ENCODE data around the gene PLD1.

The PLD1 gene

DNA sequence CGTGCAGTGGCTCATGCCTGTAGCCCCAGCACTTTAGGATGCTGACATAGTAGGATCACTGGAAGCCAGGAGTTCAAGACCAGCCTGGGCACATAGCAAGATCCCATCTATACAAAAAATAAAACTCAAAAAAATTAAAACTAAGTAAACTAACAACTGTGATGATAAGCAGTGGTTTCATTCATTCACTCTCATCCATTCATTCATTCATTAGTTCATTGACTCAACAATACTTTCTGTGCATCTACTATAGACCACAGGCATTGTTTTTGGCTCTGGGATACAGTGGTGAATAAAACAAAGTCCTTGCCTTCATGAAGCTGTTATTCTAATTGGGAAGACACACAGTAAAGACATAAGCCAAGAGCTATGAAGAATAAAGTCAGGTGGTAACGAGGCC lies 25.3 kb upstream of the PLD1 start:
- Histone ChIP-seq H3K4me1 (ENCODE audit: control insufficient read depth in 1 of 2, insufficient read depth in 2 of 2, low read length in 2 of 2) (no peaks in the 10 kb centered on the region), H3K9ac (ENCODE audit: low read length) (no peak overlapping the region), H3K23ac (ENCODE audit: low read length) (no peak overlapping the region), H2BK120ac (ENCODE audit: insufficient read depth, low read length, poor library complexity) (no peak overlapping the region), H3K4me3 (ENCODE audit: low read depth, low read length) (no peak overlapping the region), H3K14ac (ENCODE audit: low read length) (no peak overlapping the region), H4K8ac (ENCODE audit: low read depth, low read length) (no peak overlapping the region), H3K79me2 (ENCODE audit: control insufficient read depth, insufficient read depth, low read length, poor library complexity) (no peaks in the 10 kb centered on the region), H2BK12ac (ENCODE audit: low read length) (no peak overlapping the region), H3K4me2 (ENCODE audit: low read length) (no peak overlapping the region), H2BK5ac (ENCODE audit: low read depth, low read length, poor library complexity) (no peak overlapping the region), H3K18ac (ENCODE audit: low read length) (no peak overlapping the region), H3K79me1 (ENCODE audit: low read length) (no peaks in the 10 kb centered on the region), H4K12ac (ENCODE audit: low read depth, low read length) (no peak overlapping the region), H3K9me3 (ENCODE audit: insufficient read depth, low read depth, low read length) (no peaks in the 10 kb centered on the region), H3K36me3 (ENCODE audit: control insufficient read depth in 1 of 2, insufficient read depth in 2 of 2, low read length in 2 of 2) (no peaks in the 10 kb centered on the region), H3K27me3 (ENCODE audit: insufficient read depth, low read length) (no peaks in the 10 kb centered on the region), H2AK5ac (ENCODE audit: low read length) (no peak overlapping the region), H2AFZ (ENCODE audit: insufficient read depth, low read length, poor library complexity) (no peak overlapping the region), H4K91ac (ENCODE audit: low read depth, low read length) (no peak overlapping the region), H3K27ac (ENCODE audit: low read depth, low read length) (no peak overlapping the region), H3K4ac (ENCODE audit: low read depth, low read length) (no peak overlapping the region)
- no peak for DNase-seq
- WGBS (ENCODE audit: extremely low coverage, insufficient coverage, insufficient read length) = no CpG with 5 or more reads among the region's 2 CpGs

DNA sequence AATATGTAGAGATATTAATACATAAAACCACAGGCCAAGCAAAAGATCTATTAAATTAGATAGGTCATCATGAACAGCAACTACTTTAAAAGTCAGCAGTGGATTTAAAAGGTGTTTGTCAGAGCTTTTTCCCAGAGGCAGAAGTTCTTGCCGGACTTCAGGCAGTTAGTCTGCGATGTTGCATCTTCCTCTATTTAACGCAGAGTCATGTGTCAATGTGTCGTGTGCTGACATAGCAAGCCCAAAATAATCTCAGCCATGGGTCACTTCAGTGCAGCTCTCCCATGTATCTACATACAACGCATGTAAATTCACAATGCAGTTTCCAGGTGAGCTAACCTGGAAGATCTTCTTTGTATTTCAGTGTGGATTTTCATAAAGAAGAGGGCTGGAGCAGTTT lies 24.8 kb upstream of the PLD1 start:
- Histone ChIP-seq H3K4me2 (ENCODE audit: low read length) (no peak overlapping the region), H3K36me3 (ENCODE audit: control insufficient read depth in 1 of 2, insufficient read depth in 2 of 2, low read length in 2 of 2) (no peaks in the 10 kb centered on the region), H3K27ac (ENCODE audit: low read depth, low read length) (no peak overlapping the region), H3K4ac (ENCODE audit: low read depth, low read length) (no peak overlapping the region), H3K18ac (ENCODE audit: low read length) (no peak overlapping the region), H3K23ac (ENCODE audit: low read length) (no peak overlapping the region), H3K79me1 (ENCODE audit: low read length) (no peaks in the 10 kb centered on the region), H2BK12ac (ENCODE audit: low read length) (no peak overlapping the region), H2AFZ (ENCODE audit: insufficient read depth, low read length, poor library complexity) (no peak overlapping the region), H3K79me2 (ENCODE audit: control insufficient read depth, insufficient read depth, low read length, poor library complexity) (no peaks in the 10 kb centered on the region), H2BK120ac (ENCODE audit: insufficient read depth, low read length, poor library complexity) (no peak overlapping the region), H2AK5ac (ENCODE audit: low read length) (no peak overlapping the region), H2BK5ac (ENCODE audit: low read depth, low read length, poor library complexity) (no peak overlapping the region), H3K9ac (ENCODE audit: low read length) (no peak overlapping the region), H4K91ac (ENCODE audit: low read depth, low read length) (no peak overlapping the region), H4K8ac (ENCODE audit: low read depth, low read length) (no peak overlapping the region), H4K12ac (ENCODE audit: low read depth, low read length) (no peak overlapping the region), H3K4me1 (ENCODE audit: control insufficient read depth in 1 of 2, insufficient read depth in 2 of 2, low read length in 2 of 2) (no peaks in the 10 kb centered on the region), H3K14ac (ENCODE audit: low read length) (no peak overlapping the region), H3K9me3 (ENCODE audit: insufficient read depth, low read depth, low read length) (no peaks in the 10 kb centered on the region), H3K27me3 (ENCODE audit: insufficient read depth, low read length) (no peaks in the 10 kb centered on the region), H3K4me3 (ENCODE audit: low read depth, low read length) (no peak overlapping the region)
- WGBS (ENCODE audit: extremely low coverage, insufficient coverage, insufficient read length) = no CpG with 5 or more reads among the region's 5 CpGs
- DNase-seq = peak in 1 of 2 donors; percentile 22

DNA sequence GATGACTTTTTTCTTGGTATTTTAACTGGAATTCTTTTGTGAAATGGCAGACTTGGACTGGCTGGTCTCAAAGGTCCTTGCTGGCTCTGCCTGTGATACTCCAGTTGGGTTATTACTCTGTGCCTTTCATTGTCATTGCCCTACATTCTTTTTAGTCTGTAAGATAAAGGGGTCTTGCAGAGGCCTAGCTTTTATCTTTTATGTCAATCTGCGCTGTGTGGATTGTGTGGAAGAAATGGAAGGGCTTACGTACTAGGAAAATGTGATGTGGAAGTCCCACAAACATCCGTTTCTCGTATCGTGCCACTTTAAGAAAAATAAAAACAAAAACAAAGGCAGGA lies 24.1 kb upstream of the PLD1 start:
- H3K4me3 ChIP-seq (ENCODE audit: low read depth, low read length) = no peak overlapping the region
- H4K12ac ChIP-seq (ENCODE audit: low read depth, low read length) = no peak overlapping the region
- H3K9me3 ChIP-seq (ENCODE audit: insufficient read depth, low read depth, low read length) = no peaks in the 10 kb centered on the region
- no peaks in the 10 kb centered on the region for H3K4me1 ChIP-seq (ENCODE audit: control insufficient read depth in 1 of 2, insufficient read depth in 2 of 2, low read length in 2 of 2)
- H4K8ac ChIP-seq (ENCODE audit: low read depth, low read length) = no peak overlapping the region
- no peak overlapping the region for H3K14ac ChIP-seq (ENCODE audit: low read length)
- no peak overlapping the region for H3K27ac ChIP-seq (ENCODE audit: low read depth, low read length)
- H3K27me3 ChIP-seq (ENCODE audit: insufficient read depth, low read length) = no peaks in the 10 kb centered on the region
- no peak overlapping the region for H3K23ac ChIP-seq (ENCODE audit: low read length)
- H3K79me2 ChIP-seq (ENCODE audit: control insufficient read depth, insufficient read depth, low read length, poor library complexity) = no peaks in the 10 kb centered on the region
- H2AK5ac ChIP-seq (ENCODE audit: low read length) = no peak overlapping the region
- no CpG with 5 or more reads among the region's 5 CpGs for WGBS (ENCODE audit: extremely low coverage, insufficient coverage, insufficient read length)
- DNase-seq = no peak
- no peak overlapping the region for H2AFZ ChIP-seq (ENCODE audit: insufficient read depth, low read length, poor library complexity)
- no peak overlapping the region for H3K4me2 ChIP-seq (ENCODE audit: low read length)
- H3K9ac ChIP-seq (ENCODE audit: low read length) = no peak overlapping the region
- H3K18ac ChIP-seq (ENCODE audit: low read length) = no peak overlapping the region
- no peak overlapping the region for H2BK12ac ChIP-seq (ENCODE audit: low read length)
- no peaks in the 10 kb centered on the region for H3K79me1 ChIP-seq (ENCODE audit: low read length)
- H3K4ac ChIP-seq (ENCODE audit: low read depth, low read length) = no peak overlapping the region
- no peak overlapping the region for H4K91ac ChIP-seq (ENCODE audit: low read depth, low read length)
- H2BK120ac ChIP-seq (ENCODE audit: insufficient read depth, low read length, poor library complexity) = no peak overlapping the region
- H2BK5ac ChIP-seq (ENCODE audit: low read depth, low read length, poor library complexity) = no peak overlapping the region
- H3K36me3 ChIP-seq (ENCODE audit: control insufficient read depth in 1 of 2, insufficient read depth in 2 of 2, low read length in 2 of 2) = no peaks in the 10 kb centered on the region

DNA sequence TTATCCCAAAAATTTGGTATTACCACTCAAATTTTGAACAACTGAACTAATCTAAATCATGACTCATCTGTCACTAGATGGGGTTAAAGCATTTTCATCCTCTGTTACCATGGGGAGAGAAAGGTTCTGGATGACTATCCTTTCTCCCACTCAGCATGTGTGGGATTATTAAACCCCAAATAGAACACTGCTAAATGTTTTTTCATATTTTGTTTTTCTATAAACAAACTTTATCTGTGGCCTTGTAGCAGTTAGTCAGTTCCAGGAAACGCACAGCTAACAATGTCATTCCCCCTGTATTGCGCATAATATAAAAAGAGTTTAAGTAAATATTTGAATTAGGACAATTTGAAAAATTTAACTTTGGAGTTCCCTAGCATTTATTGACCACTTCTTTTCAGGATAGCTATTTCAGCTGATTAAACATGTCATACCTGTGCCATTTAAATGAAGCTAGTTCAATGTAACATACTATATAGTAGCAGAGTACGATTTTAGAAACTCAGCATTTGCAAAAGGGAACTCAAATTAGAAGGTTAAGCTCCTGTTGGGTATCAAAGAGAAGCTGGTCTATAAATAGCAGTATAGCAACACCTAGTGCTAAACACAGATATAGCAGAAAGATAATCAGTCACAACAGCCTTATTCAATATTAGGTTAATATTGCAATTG lies 23.6 kb upstream of the PLD1 start:
- no peaks in the 10 kb centered on the region for H3K9me3 ChIP-seq (ENCODE audit: insufficient read depth, low read depth, low read length)
- no peak overlapping the region for H3K4me2 ChIP-seq (ENCODE audit: low read length)
- no peak overlapping the region for H2BK120ac ChIP-seq (ENCODE audit: insufficient read depth, low read length, poor library complexity)
- H3K4ac ChIP-seq (ENCODE audit: low read depth, low read length) = no peak overlapping the region
- no peak overlapping the region for H2AK5ac ChIP-seq (ENCODE audit: low read length)
- no peak overlapping the region for H4K8ac ChIP-seq (ENCODE audit: low read depth, low read length)
- no peak overlapping the region for H3K27ac ChIP-seq (ENCODE audit: low read depth, low read length)
- no peak overlapping the region for H2BK5ac ChIP-seq (ENCODE audit: low read depth, low read length, poor library complexity)
- H3K4me1 ChIP-seq (ENCODE audit: control insufficient read depth in 1 of 2, insufficient read depth in 2 of 2, low read length in 2 of 2) = no peaks in the 10 kb centered on the region
- no CpG with 5 or more reads among the region's 3 CpGs for WGBS (ENCODE audit: extremely low coverage, insufficient coverage, insufficient read length)
- H3K27me3 ChIP-seq (ENCODE audit: insufficient read depth, low read length) = no peaks in the 10 kb centered on the region
- no peak overlapping the region for H3K9ac ChIP-seq (ENCODE audit: low read length)
- no peak overlapping the region for H2AFZ ChIP-seq (ENCODE audit: insufficient read depth, low read length, poor library complexity)
- H4K91ac ChIP-seq (ENCODE audit: low read depth, low read length) = no peak overlapping the region
- H3K4me3 ChIP-seq (ENCODE audit: low read depth, low read length) = no peak overlapping the region
- no peak overlapping the region for H2BK12ac ChIP-seq (ENCODE audit: low read length)
- no peak overlapping the region for H4K12ac ChIP-seq (ENCODE audit: low read depth, low read length)
- H3K79me1 ChIP-seq (ENCODE audit: low read length) = no peaks in the 10 kb centered on the region
- no peak overlapping the region for H3K14ac ChIP-seq (ENCODE audit: low read length)
- peak in 1 of 2 donors; percentile 29 for DNase-seq
- no peak overlapping the region for H3K23ac ChIP-seq (ENCODE audit: low read length)
- no peaks in the 10 kb centered on the region for H3K36me3 ChIP-seq (ENCODE audit: control insufficient read depth in 1 of 2, insufficient read depth in 2 of 2, low read length in 2 of 2)
- H3K79me2 ChIP-seq (ENCODE audit: control insufficient read depth, insufficient read depth, low read length, poor library complexity) = no peaks in the 10 kb centered on the region
- H3K18ac ChIP-seq (ENCODE audit: low read length) = no peak overlapping the region
